HG03280 (cell line): Measurements from ENCODE around the gene PPP1R9B.

Experiments
- ATAC-seq: cut with Tn5 transposase; IDR thresholded peaks from one replicate; pipeline ENCODE4 v1.9.1; 2021; ENCODE audit warnings: mild to moderate bottlenecking, moderate library complexity; ENCODE audit not compliant: unreplicated experiment

PPP1R9B gene

GRCh38 chr17:50187751-50188530 lies 37.5 kb upstream of the PPP1R9B start:
- ATAC-seq, result no peak

DNA sequence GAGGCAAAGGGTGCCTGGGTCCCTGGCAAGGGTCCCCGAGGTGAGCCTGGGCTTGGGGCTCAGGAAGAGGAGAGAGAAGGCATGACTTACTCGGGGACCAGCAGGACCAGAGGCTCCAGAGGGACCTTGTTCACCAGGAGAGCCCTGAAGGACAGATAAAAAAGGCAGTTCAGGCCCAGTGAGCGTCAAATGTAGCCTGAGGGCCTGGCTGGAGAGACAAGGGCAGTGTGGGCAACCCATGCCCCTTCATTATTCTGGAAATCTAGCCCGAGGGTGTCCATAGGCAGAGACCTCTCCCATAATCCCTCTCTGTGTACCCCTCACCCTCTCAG lies 36.9 kb upstream of the PPP1R9B start:
- no peak for ATAC-seq

- no peak for ATAC-seq
These were observed 36.4 kb upstream of the PPP1R9B start for GRCh38 chr17:50186661-50187393.

DNA sequence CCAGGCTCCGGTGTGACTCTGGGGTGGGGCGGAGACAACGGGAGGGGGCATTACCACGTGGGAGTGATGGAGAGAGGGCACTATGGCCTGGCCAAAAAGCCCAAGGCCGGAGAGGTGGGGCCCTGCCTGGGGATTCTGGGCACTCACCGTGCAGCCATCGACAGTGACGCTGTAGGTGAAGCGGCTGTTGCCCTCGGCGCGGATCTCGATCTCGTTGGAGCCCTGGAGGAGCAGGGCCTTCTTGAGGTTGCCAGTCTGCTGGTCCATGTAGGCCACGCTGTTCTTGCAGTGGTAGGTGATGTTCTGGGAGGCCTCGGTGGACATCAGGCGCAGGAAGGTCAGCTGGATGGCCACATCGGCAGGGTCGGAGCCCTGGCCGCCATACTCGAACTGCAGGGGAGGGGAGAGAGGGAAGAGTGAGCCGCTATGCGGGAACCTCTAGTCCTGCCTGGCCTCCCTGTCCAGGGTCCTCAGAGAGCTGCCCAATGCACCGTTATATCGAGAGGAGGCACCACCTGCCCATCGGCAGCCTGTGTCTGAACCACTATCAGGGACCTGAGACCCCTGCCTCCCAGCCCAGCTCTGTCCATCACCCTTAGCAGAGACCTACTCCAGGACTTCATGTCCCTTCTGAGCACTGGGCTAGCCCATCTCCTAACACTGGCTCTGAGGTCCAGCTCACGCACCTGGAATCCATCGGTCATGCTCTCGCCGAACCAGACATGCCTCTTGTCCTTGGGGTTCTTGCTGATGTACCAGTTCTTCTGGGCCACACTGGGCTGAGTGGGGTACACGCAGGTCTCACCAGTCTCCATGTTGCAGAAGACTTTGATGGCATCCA lies 35.4 kb upstream of the PPP1R9B start:
- ATAC-seq, result no peak

GRCh38 chr17:50184611-50185398 lies 34.3 kb upstream of the PPP1R9B start:
- no peak for ATAC-seq

GRCh38 chr17:50184064-50184463 lies 33.6 kb upstream of the PPP1R9B start:
- ATAC-seq, result no peak

GRCh38 chr17:50183421-50183994 lies 33.0 kb upstream of the PPP1R9B start:
- no peak for ATAC-seq

- no peak for ATAC-seq
These were observed 32.4 kb upstream of the PPP1R9B start for GRCh38 chr17:50182783-50183420.

GRCh38 chr17:50181591-50182560 lies 31.4 kb upstream of the PPP1R9B start:
- no peak for ATAC-seq

DNA sequence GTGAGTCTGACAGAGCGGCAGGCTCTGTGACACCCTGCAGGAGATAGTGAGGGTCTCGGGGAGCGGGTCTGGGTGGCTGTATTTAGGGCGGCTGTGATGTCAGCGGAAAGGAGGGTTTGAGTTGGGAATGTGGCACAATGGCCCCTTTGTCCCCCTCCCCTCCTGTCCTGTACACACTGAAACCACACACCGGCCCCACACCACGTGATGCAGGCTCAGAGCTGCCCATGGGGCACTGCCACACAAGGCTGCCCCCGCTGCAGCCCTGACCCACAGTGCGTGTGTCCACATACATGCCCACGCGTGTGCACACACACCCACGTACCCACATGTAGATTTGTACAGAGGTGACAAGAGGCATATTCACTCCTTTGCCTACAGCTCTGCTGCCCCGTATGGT lies 30.7 kb upstream of the PPP1R9B start:
- no peak for ATAC-seq

- ATAC-seq, result no peak
These were observed 30.1 kb upstream of the PPP1R9B start for GRCh38 chr17:50180620-50181019.

GRCh38 chr17:50180111-50180510 lies 29.6 kb upstream of the PPP1R9B start:
- ATAC-seq, result no peak

- ATAC-seq, result no peak
These were observed 27.7 kb upstream of the PPP1R9B start for GRCh38 chr17:50177983-50178834.

GRCh38 chr17:50177476-50177875 lies 27.0 kb upstream of the PPP1R9B start:
- no peak for ATAC-seq

DNA sequence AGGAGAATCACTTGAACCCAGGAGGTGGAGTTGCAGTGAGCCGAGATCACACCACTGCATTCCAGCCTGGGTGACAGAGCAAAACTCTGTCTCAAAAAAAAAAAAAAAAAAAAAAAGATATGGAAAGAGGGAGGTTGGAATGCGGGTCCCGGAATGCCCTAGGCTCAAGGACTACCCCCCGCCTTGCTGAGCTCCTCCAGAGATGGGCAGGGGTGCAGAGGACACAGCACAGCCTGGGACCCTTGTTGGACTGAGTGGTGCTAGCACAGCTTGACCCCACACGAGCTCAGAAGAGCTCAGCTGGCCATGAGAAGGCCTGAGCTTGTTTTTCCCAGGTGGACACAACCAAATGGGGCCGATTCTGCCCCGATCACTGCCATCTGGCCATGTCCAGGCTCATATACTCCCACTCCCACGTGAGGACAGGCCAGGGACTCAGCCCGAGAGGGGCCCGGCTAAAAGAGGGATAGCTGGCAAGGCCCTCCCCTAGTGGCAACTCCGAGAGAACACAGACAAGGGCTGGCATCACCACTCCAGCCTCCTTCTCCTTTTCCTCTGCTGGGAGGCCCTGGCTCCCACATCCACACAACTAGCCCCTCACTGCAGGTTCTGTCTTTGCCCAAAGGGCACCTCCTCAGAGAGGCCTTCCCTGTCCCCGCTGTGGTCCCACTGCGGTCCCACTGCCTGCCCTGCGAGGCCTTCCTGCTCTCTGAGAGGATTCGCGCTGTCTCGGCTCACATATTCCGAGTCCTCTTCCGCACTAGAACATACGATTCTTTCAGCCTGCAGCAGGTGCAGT lies 26.3 kb upstream of the PPP1R9B start:
- no peak for ATAC-seq

GRCh38 chr17:50175035-50175807 lies 24.7 kb upstream of the PPP1R9B start:
- ATAC-seq, result no peak
